Measurements from ENCODE around the gene OCIAD2.

- TF ChIP-seq CTCF (conservative IDR thresholded peaks at IDR 0.05; ENCODE audit: low read length) (no peak), EZH2phosphoT487 (IDR thresholded peaks at IDR 0.05; ENCODE audit: borderline replicate concordance, low read depth, low read length) (no peak)
Measured at GRCh38 chr4:48844843-48845242, 61.7 kb downstream of the OCIAD2 start.
